Measurements from ENCODE around the gene LINC00305.
A peak's percentile ranks its signal among the peaks of the same experiment; 100 is the strongest.

The LINC00305 gene

DNA sequence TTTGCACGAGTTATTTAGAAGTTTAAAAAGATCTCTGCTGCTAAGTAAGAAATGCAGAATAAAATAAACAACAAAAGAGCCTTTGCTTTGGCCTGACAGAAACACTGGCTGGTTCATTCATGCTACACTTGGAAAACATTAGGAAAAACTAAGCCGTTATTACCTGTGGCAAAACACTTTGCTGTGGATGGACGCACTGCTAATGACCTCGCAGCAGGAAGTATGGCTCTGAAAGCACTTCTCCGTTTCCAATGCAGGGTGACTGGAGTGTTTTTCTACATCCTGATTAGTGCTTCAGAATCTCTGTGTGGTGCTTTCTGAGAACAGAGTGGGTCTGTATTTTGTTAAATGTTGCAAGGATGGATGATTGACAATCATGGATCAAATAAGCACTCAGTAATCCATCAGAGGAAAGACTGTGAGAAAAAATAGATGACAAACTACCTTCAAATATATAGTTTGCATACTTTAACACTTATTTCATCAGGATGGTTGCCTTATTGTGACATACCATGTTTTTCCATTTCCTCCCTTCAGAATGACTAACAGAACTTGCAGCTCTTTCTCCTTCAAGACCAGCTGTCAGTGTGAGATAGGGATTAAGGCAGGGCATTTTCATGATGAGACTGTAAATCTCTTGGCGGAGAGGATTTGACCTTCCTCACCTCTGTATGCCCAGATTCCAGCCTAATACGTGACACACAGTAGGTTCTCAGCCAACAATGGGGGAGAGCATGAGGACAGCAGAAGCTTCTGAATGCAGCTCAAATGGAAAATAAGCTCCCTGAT lies 38.0 kb downstream of the LINC00305 start:
- DNase-seq (ENCODE audit: low spot score) (no peak), ATAC-seq (ENCODE audit: low read depth) (peak; percentile 73)
- Histone ChIP-seq H3K27me3 (ENCODE audit: insufficient read depth, poor library complexity, severe bottlenecking) (no peaks in the 10 kb centered on the region), H3K27ac (ENCODE audit: poor library complexity, severe bottlenecking) (no peak overlapping the region), H3K36me3 (ENCODE audit: low read depth) (no peaks in the 10 kb centered on the region), H3K9me3 (ENCODE audit: severe bottlenecking) (no peaks in the 10 kb centered on the region), H3K4me1 (ENCODE audit: insufficient read depth, poor library complexity, severe bottlenecking) (no peaks in the 10 kb centered on the region), H3K4me3 (ENCODE audit: severe bottlenecking) (no peak overlapping the region)
- TF ChIP-seq, protein P1, sequence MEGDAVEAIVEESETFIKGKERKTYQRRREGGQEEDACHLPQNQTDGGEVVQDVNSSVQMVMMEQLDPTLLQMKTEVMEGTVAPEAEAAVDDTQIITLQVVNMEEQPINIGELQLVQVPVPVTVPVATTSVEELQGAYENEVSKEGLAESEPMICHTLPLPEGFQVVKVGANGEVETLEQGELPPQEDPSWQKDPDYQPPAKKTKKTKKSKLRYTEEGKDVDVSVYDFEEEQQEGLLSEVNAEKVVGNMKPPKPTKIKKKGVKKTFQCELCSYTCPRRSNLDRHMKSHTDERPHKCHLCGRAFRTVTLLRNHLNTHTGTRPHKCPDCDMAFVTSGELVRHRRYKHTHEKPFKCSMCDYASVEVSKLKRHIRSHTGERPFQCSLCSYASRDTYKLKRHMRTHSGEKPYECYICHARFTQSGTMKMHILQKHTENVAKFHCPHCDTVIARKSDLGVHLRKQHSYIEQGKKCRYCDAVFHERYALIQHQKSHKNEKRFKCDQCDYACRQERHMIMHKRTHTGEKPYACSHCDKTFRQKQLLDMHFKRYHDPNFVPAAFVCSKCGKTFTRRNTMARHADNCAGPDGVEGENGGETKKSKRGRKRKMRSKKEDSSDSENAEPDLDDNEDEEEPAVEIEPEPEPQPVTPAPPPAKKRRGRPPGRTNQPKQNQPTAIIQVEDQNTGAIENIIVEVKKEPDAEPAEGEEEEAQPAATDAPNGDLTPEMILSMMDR (IDR thresholded peaks at IDR 0.05; ENCODE audit: poor library complexity, severe bottlenecking) = no peak

DNA sequence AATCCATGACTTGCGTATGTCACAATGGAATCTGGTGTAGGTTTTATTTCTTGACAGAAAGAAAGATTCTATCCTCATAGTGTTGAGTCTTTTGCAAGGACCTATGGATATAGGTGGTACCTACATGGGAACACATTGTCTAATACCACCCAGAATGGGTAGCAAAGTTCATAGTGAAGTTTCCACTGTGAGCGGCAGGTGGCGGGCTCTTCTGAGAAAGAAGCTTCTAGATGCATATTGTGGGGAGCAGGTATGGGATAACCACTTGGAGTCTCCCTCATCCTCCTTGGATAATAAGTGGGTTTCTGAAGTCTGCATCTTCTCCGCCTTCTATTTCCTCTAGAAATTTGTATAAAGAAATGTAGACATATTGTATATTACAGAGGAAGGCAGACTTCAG lies 44.9 kb downstream of the LINC00305 start:
- H3K27ac ChIP-seq (ENCODE audit: poor library complexity, severe bottlenecking) = no peak overlapping the region
- no peaks in the 10 kb centered on the region for H3K36me3 ChIP-seq (ENCODE audit: low read depth)
- no peaks in the 10 kb centered on the region for H3K9me3 ChIP-seq (ENCODE audit: severe bottlenecking)
- no peaks in the 10 kb centered on the region for H3K4me1 ChIP-seq (ENCODE audit: insufficient read depth, poor library complexity, severe bottlenecking)
- ATAC-seq (ENCODE audit: low read depth) (0 out of 3 replicates have a peak, but pooled peaks have one; percentile 25), DNase-seq (ENCODE audit: low spot score) (no peak)
- H3K4me3 ChIP-seq (ENCODE audit: severe bottlenecking) = no peak overlapping the region
- H3K27me3 ChIP-seq (ENCODE audit: insufficient read depth, poor library complexity, severe bottlenecking) = no peaks in the 10 kb centered on the region
- TF ChIP-seq, protein P1 (IDR thresholded peaks at IDR 0.05; ENCODE audit: poor library complexity, severe bottlenecking) = peak; percentile 25

DNA sequence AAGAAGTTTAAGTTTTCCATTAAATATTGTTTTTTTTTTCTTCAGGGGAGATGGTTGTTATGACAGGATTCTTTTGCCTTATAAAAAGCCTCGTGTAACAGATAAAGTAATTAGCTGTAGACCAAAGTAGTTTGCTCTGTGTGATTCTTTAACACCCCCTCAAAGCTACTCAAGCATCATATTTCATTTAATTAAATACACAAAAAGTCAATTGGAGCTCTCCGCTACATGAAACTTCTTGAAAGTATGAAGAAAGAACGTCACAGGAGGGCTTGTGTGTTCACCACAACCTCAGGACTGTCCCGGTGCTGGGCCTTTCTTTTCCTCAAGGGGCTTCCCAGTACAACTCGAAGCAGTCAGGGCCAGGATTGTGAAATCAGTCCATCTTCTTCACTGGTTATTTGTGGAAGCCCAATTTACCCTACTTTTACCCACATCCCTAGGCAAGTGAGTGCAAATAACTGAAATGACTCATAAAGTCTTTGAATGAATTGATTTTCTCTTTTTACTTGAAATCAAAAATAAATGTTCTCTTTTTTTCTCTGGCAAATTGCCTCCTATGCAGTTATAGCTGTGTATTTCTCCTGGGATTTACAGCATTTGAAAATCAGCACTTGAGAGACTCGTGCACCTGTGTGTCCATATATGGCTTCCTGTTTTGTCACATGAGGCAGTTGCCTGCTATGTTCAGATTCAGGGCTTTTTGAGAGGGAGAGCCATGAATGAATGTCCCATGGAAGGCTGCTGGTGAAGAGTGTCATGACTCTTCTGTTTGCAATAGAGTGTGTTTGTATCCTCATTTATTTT lies 48.6 kb downstream of the LINC00305 start:
- TF ChIP-seq, protein P1 (IDR thresholded peaks at IDR 0.05; ENCODE audit: poor library complexity, severe bottlenecking) = no peak
- Histone ChIP-seq H3K27ac (ENCODE audit: poor library complexity, severe bottlenecking) (no peak overlapping the region), H3K27me3 (ENCODE audit: insufficient read depth, poor library complexity, severe bottlenecking) (no peaks in the 10 kb centered on the region), H3K36me3 (ENCODE audit: low read depth) (no peaks in the 10 kb centered on the region), H3K9me3 (ENCODE audit: severe bottlenecking) (no peaks in the 10 kb centered on the region), H3K4me1 (ENCODE audit: insufficient read depth, poor library complexity, severe bottlenecking) (no peaks in the 10 kb centered on the region), H3K4me3 (ENCODE audit: severe bottlenecking) (no peak overlapping the region)
- DNase-seq (ENCODE audit: low spot score) = no peak
- no peak for ATAC-seq (ENCODE audit: low read depth)

DNA sequence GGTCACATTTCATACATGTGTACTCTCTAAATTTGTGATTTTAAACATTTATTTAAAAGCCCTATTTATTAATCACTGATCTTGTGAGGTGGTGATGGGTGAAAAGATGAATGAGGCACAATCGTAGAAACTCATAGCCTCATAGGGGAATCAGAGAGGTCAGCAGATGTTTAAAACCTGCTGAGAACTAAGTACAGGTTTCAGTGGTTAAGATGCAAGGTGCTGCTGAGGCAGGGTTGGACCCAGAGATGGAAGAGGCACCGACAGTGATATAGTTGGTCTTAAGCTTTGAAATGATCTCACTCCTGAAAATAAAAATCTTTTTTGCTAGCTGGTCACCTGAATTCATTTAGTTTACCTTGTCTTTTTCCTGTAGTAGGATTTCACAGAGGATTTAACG lies 49.6 kb downstream of the LINC00305 start:
- ATAC-seq (ENCODE audit: low read depth) (no peak), DNase-seq (ENCODE audit: low spot score) (no peak)
- TF ChIP-seq, protein P1 (IDR thresholded peaks at IDR 0.05; ENCODE audit: poor library complexity, severe bottlenecking) = no peak
- Histone ChIP-seq H3K27me3 (ENCODE audit: insufficient read depth, poor library complexity, severe bottlenecking) (no peaks in the 10 kb centered on the region), H3K4me1 (ENCODE audit: insufficient read depth, poor library complexity, severe bottlenecking) (no peaks in the 10 kb centered on the region), H3K9me3 (ENCODE audit: severe bottlenecking) (no peaks in the 10 kb centered on the region), H3K4me3 (ENCODE audit: severe bottlenecking) (no peak overlapping the region), H3K27ac (ENCODE audit: poor library complexity, severe bottlenecking) (no peak overlapping the region), H3K36me3 (ENCODE audit: low read depth) (no peaks in the 10 kb centered on the region)

All from RWPE2 (cell line).